Measurements from ENCODE around the gene PNMA1. TPM values are rescaled to one million over a fixed set of nuclear protein-coding genes. Genes with fewer than 3 reads are reported as not detected.

PNMA1 gene
- total RNA-seq, 2 donors from 2014 or later: 38.1 to 47.5 TPM

- peaks cover 41% of the 10 kb centered on the region for H3K4me1 Mint-ChIP-seq (ENCODE audit: low read depth)
These were observed 25.2 kb upstream of the PNMA1 start for GRCh38 chr14:73739174-73739898.

GRCh38 chr14:73738518-73739173, 24.5 kb upstream of the PNMA1 start:
- Mint-ChIP-seq H3K27ac (no peak overlapping the region), H3K36me3 (ENCODE audit: insufficient read depth in 2 of 2) (peaks cover 6 to 20% of the 10 kb centered on the region in 2 donors), H3K4me1 (ENCODE audit: low read depth) (peaks cover 34% of the 10 kb centered on the region), H3K4me3 (no peak overlapping the region), H3K27me3 (ENCODE audit: low read depth) (no peaks in the 10 kb centered on the region), H3K9me3 (no peaks in the 10 kb centered on the region)
- ATAC-seq (replicated peaks in 1 of 2) (no peak), DNase-seq (no peak)

More at GRCh38 chr14:73739174-73739898, 25.2 kb upstream of the PNMA1 start:
- H3K27me3 Mint-ChIP-seq (ENCODE audit: low read depth): no peaks in the 10 kb centered on the region
- peaks cover 6 to 14% of the 10 kb centered on the region in 2 donors for H3K36me3 Mint-ChIP-seq (ENCODE audit: insufficient read depth in 2 of 2)
- H3K27ac Mint-ChIP-seq: no peak overlapping the region
- ATAC-seq (replicated peaks in 1 of 2) (no peak), DNase-seq (no peak)
- no peak overlapping the region for H3K4me3 Mint-ChIP-seq
- H3K9me3 Mint-ChIP-seq: no peaks in the 10 kb centered on the region

GRCh38 chr14:73736842-73737241, 22.7 kb upstream of the PNMA1 start:
- Mint-ChIP-seq H3K27me3 (ENCODE audit: low read depth) (no peaks in the 10 kb centered on the region), H3K4me1 (ENCODE audit: low read depth) (peaks cover 20% of the 10 kb centered on the region), H3K4me3 (no peak overlapping the region), H3K9me3 (no peaks in the 10 kb centered on the region), H3K36me3 (ENCODE audit: insufficient read depth in 2 of 2) (peaks cover 10 to 23% of the 10 kb centered on the region in 2 donors), H3K27ac (peak overlapping the region; percentile 57)
- ATAC-seq (replicated peaks in 1 of 2) (no peak), DNase-seq (no peak)

- Mint-ChIP-seq H3K27me3 (ENCODE audit: low read depth) (no peaks in the 10 kb centered on the region), H3K9me3 (no peaks in the 10 kb centered on the region), H3K4me1 (ENCODE audit: low read depth) (peaks cover 24% of the 10 kb centered on the region), H3K36me3 (ENCODE audit: insufficient read depth in 2 of 2) (peaks cover 12 to 32% of the 10 kb centered on the region in 2 donors), H3K4me3 (no peak overlapping the region), H3K27ac (peak overlapping the region; percentile 61)
- no peak for ATAC-seq (replicated peaks in 1 of 2)
- no peak for DNase-seq
These were observed 17.8 kb upstream of the PNMA1 start for GRCh38 chr14:73732006-73732405.

GRCh38 chr14:73731111-73731510, 16.9 kb upstream of the PNMA1 start:
- H3K9me3 Mint-ChIP-seq: no peaks in the 10 kb centered on the region
- H3K27me3 Mint-ChIP-seq (ENCODE audit: low read depth): no peaks in the 10 kb centered on the region
- DNase-seq: no peak
- peak overlapping the region; percentile 95 for H3K27ac Mint-ChIP-seq
- no peak for ATAC-seq (replicated peaks in 1 of 2)
- peaks cover 9 to 29% of the 10 kb centered on the region in 2 donors for H3K36me3 Mint-ChIP-seq (ENCODE audit: insufficient read depth in 2 of 2)
- H3K4me3 Mint-ChIP-seq: no peak overlapping the region
- H3K4me1 Mint-ChIP-seq (ENCODE audit: low read depth): peaks cover 28% of the 10 kb centered on the region

- no peak for ATAC-seq (replicated peaks in 1 of 2)
- H3K9me3 Mint-ChIP-seq: no peaks in the 10 kb centered on the region
- H3K4me3 Mint-ChIP-seq: no peak overlapping the region
- H3K36me3 Mint-ChIP-seq (ENCODE audit: insufficient read depth in 2 of 2): peaks cover 9 to 31% of the 10 kb centered on the region in 2 donors
- DNase-seq: no peak
- peak overlapping the region; percentile 95 for H3K27ac Mint-ChIP-seq
- H3K27me3 Mint-ChIP-seq (ENCODE audit: low read depth): no peaks in the 10 kb centered on the region
- peaks cover 28% of the 10 kb centered on the region for H3K4me1 Mint-ChIP-seq (ENCODE audit: low read depth)
These were observed 15.5 kb upstream of the PNMA1 start for GRCh38 chr14:73729556-73730265.

- peak; percentile 87 to 92 for ATAC-seq (replicated peaks in 1 of 2)
- Mint-ChIP-seq H3K36me3 (ENCODE audit: insufficient read depth in 2 of 2) (peaks cover 9 to 31% of the 10 kb centered on the region in 2 donors), H3K27ac (peak overlapping the region; percentile 83), H3K4me3 (no peak overlapping the region), H3K4me1 (ENCODE audit: low read depth) (peaks cover 28% of the 10 kb centered on the region), H3K9me3 (no peaks in the 10 kb centered on the region), H3K27me3 (ENCODE audit: low read depth) (no peaks in the 10 kb centered on the region)
- DNase-seq: peak; percentile 87 to 91
These were observed 14.6 kb upstream of the PNMA1 start for GRCh38 chr14:73728717-73729330.

- H3K4me3 Mint-ChIP-seq: no peak overlapping the region
- H3K9me3 Mint-ChIP-seq: no peaks in the 10 kb centered on the region
- DNase-seq (no peak), ATAC-seq (replicated peaks in 1 of 2) (no peak)
- H3K27ac Mint-ChIP-seq: no peak overlapping the region
- peaks cover 13 to 41% of the 10 kb centered on the region in 2 donors for H3K36me3 Mint-ChIP-seq (ENCODE audit: insufficient read depth in 2 of 2)
- H3K27me3 Mint-ChIP-seq (ENCODE audit: low read depth): no peaks in the 10 kb centered on the region
- peaks cover 27% of the 10 kb centered on the region for H3K4me1 Mint-ChIP-seq (ENCODE audit: low read depth)
These were observed 13.0 kb upstream of the PNMA1 start for GRCh38 chr14:73727166-73727565.

- ATAC-seq (replicated peaks in 1 of 2) (no peak), DNase-seq (no peak)
- no peaks in the 10 kb centered on the region for H3K27me3 Mint-ChIP-seq (ENCODE audit: low read depth)
- no peaks in the 10 kb centered on the region for H3K9me3 Mint-ChIP-seq
- H3K4me3 Mint-ChIP-seq: no peak overlapping the region
- H3K36me3 Mint-ChIP-seq (ENCODE audit: insufficient read depth in 2 of 2): peaks cover 13 to 43% of the 10 kb centered on the region in 2 donors
- H3K4me1 Mint-ChIP-seq (ENCODE audit: low read depth): peaks cover 24% of the 10 kb centered on the region
- peak overlapping the region; percentile 79 for H3K27ac Mint-ChIP-seq
These were observed 12.1 kb upstream of the PNMA1 start for GRCh38 chr14:73726025-73726961.

- Mint-ChIP-seq H3K27me3 (ENCODE audit: low read depth) (no peaks in the 10 kb centered on the region), H3K4me1 (ENCODE audit: low read depth) (peaks cover 24% of the 10 kb centered on the region), H3K27ac (peak overlapping the region; percentile 79), H3K4me3 (peak overlapping the region in 1 of 2 donors; percentile 34), H3K36me3 (ENCODE audit: insufficient read depth in 2 of 2) (peaks cover 13 to 43% of the 10 kb centered on the region in 2 donors), H3K9me3 (no peaks in the 10 kb centered on the region)
- DNase-seq (no peak), ATAC-seq (replicated peaks in 1 of 2) (peak in 1 of 2 donors; percentile 29)
These were observed 11.2 kb upstream of the PNMA1 start for GRCh38 chr14:73725116-73726024.

- H3K4me1 Mint-ChIP-seq (ENCODE audit: low read depth): peaks cover 24% of the 10 kb centered on the region
- no peak for ATAC-seq (replicated peaks in 1 of 2)
- no peaks in the 10 kb centered on the region for H3K9me3 Mint-ChIP-seq
- peaks cover 13 to 40% of the 10 kb centered on the region in 2 donors for H3K36me3 Mint-ChIP-seq (ENCODE audit: insufficient read depth in 2 of 2)
- no peaks in the 10 kb centered on the region for H3K27me3 Mint-ChIP-seq (ENCODE audit: low read depth)
- H3K4me3 Mint-ChIP-seq: peak overlapping the region in 1 of 2 donors; percentile 34
- H3K27ac Mint-ChIP-seq: peak overlapping the region; percentile 68
- DNase-seq: no peak
These were observed 10.5 kb upstream of the PNMA1 start for GRCh38 chr14:73724696-73725095.

Data from activated T-cell treated with anti-CD3 and anti-CD28 coated beads, Interleukin-2, amount 50 U/mL, for 72 hours (primary cell).